NT2/D1 (cell line): ENCODE data around the gene PIK3CB.
"Not testable (repeated sequence)": the region's sequence is repeated elsewhere in the genome, so short reads cannot be mapped to it uniquely, and the experiment has no call there.

Experiments used
- DNase-seq: peaks from one replicate; pipeline ENCODE4 v3.0.0-alpha.2; 2011; ENCODE audit warnings: low read depth, low spot score
- H3K27me3 ChIP-seq: 2 replicates; pipeline ENCODE4 v1.6.0; 2011; ENCODE audit warnings: mild to moderate bottlenecking; ENCODE audit not compliant: insufficient read length, insufficient read depth
- H3K36me3 ChIP-seq: 2 replicates; pipeline ENCODE4 v1.6.1; 2011; ENCODE audit warnings: mild to moderate bottlenecking, low read length, mixed read lengths; ENCODE audit not compliant: insufficient read depth, insufficient read length
- H3K4me1 ChIP-seq: 2 replicates; pipeline ENCODE4 v1.5.1; 2011; ENCODE audit not compliant: insufficient read depth, insufficient read length
- H3K4me3 ChIP-seq: 2 replicates; pipeline ENCODE4 v1.5.1; 2011; ENCODE audit warnings: low read depth; ENCODE audit not compliant: insufficient read length
- H3K9ac ChIP-seq: 2 replicates; pipeline ENCODE4 v1.6.0; 2011; ENCODE audit warnings: low read depth; ENCODE audit not compliant: insufficient read length
- H3K9me3 ChIP-seq: 2 replicates; pipeline ENCODE4 v1.5.1; 2011; ENCODE audit warnings: mild to moderate bottlenecking, low read length; ENCODE audit not compliant: insufficient read depth
- SUZ12 ChIP-seq: IDR thresholded peaks from 2 replicates; pipeline ENCODE4 v1.6.1; 2011; ENCODE audit not compliant: insufficient read length, insufficient read depth; ENCODE audit errors: extremely low read depth
- YY1 ChIP-seq: IDR thresholded peaks from 2 replicates; pipeline ENCODE4 v1.6.1; 2011; ENCODE audit not compliant: insufficient read length, insufficient read depth
- ZNF274 ChIP-seq: IDR thresholded peaks from 2 replicates; pipeline ENCODE4 v1.6.1; 2011; ENCODE audit warnings: mild to moderate bottlenecking, low read depth, low read length

Gene PIK3CB

GRCh38 chr3:138818185-138818860, 16.4 kb downstream of the PIK3CB start:
- Histone ChIP-seq H3K4me1 (no peaks in the 10 kb centered on the region), H3K9me3 (no peaks in the 10 kb centered on the region), H3K27me3 (no peaks in the 10 kb centered on the region), H3K4me3 (no peak overlapping the region), H3K9ac (no peak overlapping the region), H3K36me3 (peaks cover 10% of the 10 kb centered on the region)
- DNase-seq = no peak
- TF ChIP-seq YY1 (no peak), ZNF274 (no peak)

GRCh38 chr3:138817695-138818094, 17.0 kb downstream of the PIK3CB start:
- Histone ChIP-seq H3K9me3 (no peaks in the 10 kb centered on the region), H3K27me3 (no peaks in the 10 kb centered on the region), H3K9ac (no peak overlapping the region), H3K4me1 (no peaks in the 10 kb centered on the region), H3K4me3 (no peak overlapping the region), H3K36me3 (peaks cover 10% of the 10 kb centered on the region)
- DNase-seq = no peak
- no peak for TF ChIP-seq ZNF274
- no peak for TF ChIP-seq SUZ12
- no peak for TF ChIP-seq YY1

- no peaks in the 10 kb centered on the region for H3K4me1 ChIP-seq
- TF ChIP-seq SUZ12 (no peak), ZNF274 (no peak), YY1 (no peak)
- DNase-seq = no peak
- H3K4me3 ChIP-seq = no peak overlapping the region
- H3K9ac ChIP-seq = no peak overlapping the region
- no peaks in the 10 kb centered on the region for H3K9me3 ChIP-seq
- no peaks in the 10 kb centered on the region for H3K27me3 ChIP-seq
- no peaks in the 10 kb centered on the region for H3K36me3 ChIP-seq
Measured at GRCh38 chr3:138812806-138813205, 21.9 kb downstream of the PIK3CB start.

GRCh38 chr3:138809500-138810256, 25.1 kb downstream of the PIK3CB start:
- Histone ChIP-seq H3K9me3 (no peaks in the 10 kb centered on the region), H3K4me1 (no peaks in the 10 kb centered on the region), H3K4me3 (no peak overlapping the region), H3K36me3 (no peaks in the 10 kb centered on the region), H3K9ac (no peak overlapping the region), H3K27me3 (no peaks in the 10 kb centered on the region)
- DNase-seq = no peak
- TF ChIP-seq ZNF274 (no peak), SUZ12 (no peak), YY1 (no peak)

GRCh38 chr3:138806376-138807080, 28.2 kb downstream of the PIK3CB start:
- H3K27me3 ChIP-seq = no peaks in the 10 kb centered on the region
- no peak overlapping the region for H3K4me3 ChIP-seq
- no peaks in the 10 kb centered on the region for H3K4me1 ChIP-seq
- no peak overlapping the region for H3K9ac ChIP-seq
- H3K9me3 ChIP-seq = no peaks in the 10 kb centered on the region
- no peaks in the 10 kb centered on the region for H3K36me3 ChIP-seq
- TF ChIP-seq SUZ12 (no peak), YY1 (no peak), ZNF274 (no peak)
- no peak for DNase-seq

- Histone ChIP-seq H3K36me3 (no peaks in the 10 kb centered on the region), H3K27me3 (no peaks in the 10 kb centered on the region), H3K4me1 (no peaks in the 10 kb centered on the region), H3K9me3 (no peaks in the 10 kb centered on the region), H3K4me3 (no peak overlapping the region), H3K9ac (no peak overlapping the region)
- no peak for TF ChIP-seq ZNF274
- DNase-seq = no peak
Measured at GRCh38 chr3:138803006-138803653, 31.6 kb downstream of the PIK3CB start.

GRCh38 chr3:138802223-138802622, 32.5 kb downstream of the PIK3CB start:
- H3K27me3 ChIP-seq, H3K4me1 ChIP-seq, H3K9me3 ChIP-seq, H3K36me3 ChIP-seq, H3K9ac ChIP-seq, DNase-seq, H3K4me3 ChIP-seq: not testable (repeated sequence)
